Measurements from ENCODE around the gene ARSG. TPM values are rescaled to one million over a fixed set of nuclear protein-coding genes. Genes with fewer than 3 reads are reported as not detected.

Gene ARSG
- 2.3 and 3.3 TPM in 2 replicates for total RNA-seq

GRCh38 chr17:68290955-68291835 is at the start of gene ARSG, which contains the start of gene SLC16A6:
Gene ARSG, plus strand, starts transcription at chr17:68291495. Its CDS starts 15,999 bp downstream, at chr17:68307494.
Gene SLC16A6, minus strand, starts transcription at chr17:68291127. Its CDS starts 12,807 bp downstream, at chr17:68278320.

DNA sequence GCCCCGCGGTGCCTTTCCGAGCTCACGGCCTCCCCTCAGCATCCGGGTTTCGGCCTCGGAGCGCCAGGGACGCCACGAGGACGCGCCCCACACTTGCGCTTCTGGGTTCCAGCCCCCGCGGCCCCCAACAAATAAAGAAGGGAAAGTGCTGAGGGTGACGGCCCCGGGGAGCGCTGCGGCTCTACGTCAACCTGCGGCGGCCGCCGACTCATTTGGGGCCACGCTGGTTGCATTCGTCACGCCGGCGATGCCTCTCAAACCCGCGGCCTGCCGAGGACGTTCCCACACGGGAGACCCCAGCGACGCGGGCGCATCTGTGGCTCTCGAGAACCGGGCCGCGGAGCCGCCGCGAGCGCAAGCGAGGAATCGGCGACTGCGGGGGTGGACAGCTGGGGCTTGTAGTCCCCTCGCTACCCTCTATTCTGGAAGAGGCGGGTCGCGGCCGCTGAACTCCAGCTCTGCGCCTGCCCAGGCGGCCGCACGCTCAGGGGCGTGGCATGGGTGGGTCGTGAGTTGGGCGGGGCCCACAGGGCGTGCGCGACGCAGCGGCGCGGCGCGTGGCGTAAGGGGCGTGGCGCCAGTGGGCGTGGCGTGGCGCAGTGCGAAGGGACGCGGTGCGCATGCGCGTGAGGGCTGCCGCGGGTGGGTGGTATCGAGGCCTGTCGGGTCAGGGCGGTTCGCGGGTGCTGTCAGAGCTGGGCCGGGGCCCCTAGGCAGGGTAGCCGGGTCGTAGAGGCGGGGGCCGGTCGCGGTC is 43.7 kb upstream of the ARSG start, which contains the start of gene AMZ2:
AMZ2 (plus strand) TSS at position 599 of the 754 bp plus-strand sequence. CDS start 2,145 bp downstream, outside the sequence.

GRCh38 chr17:68457168-68457538 is 165.9 kb downstream of the ARSG start, which contains the start of gene WIPI1:
Gene WIPI1, minus strand, starts transcription at chr17:68457496. Its CDS starts 75 bp downstream, at chr17:68457421.

Other genes starting within 250 kb of the ARSG start
- 56.5 and 71.7 TPM in 2 replicates for gene AMZ2, start 43.5 kb upstream of the ARSG start, total RNA-seq
- 0.91 and 0.97 TPM in 2 replicates for gene SLC16A6, start 368 bp upstream of the ARSG start, total RNA-seq
- gene WIPI1, start 166.0 kb downstream of the ARSG start, total RNA-seq = 58.4 and 70.8 TPM in 2 replicates
- 230 and 298 TPM in 2 replicates for gene PRKAR1A, start 220.9 kb downstream of the ARSG start, total RNA-seq

All from epithelial cell of umbilical artery (primary cell).